Stimulated activated effector memory CD8-positive, alpha-beta T cell treated with anti-CD3 and anti-CD28 coated beads, Interleukin-12 subunit alpha, Interleukin-12 subunit beta, amount 100 ng/mL, for 72 hours (primary cell): ENCODE measurements around the gene SLC28A2.
A peak's percentile ranks its signal among the peaks of the same experiment; 100 is the strongest.
"Not testable (repeated sequence)": the region's sequence is repeated elsewhere in the genome, so short reads cannot be mapped to it uniquely, and the experiment has no call there.

Source experiments
- ATAC-seq: fragments of 150-1000 bp; cut with Tn5 transposase; 2 replicates; pipeline ENCODE4 v1.10.0; 2021
- DNase-seq, 2 donors: peaks; one replicate each; pipeline ENCODE4 v3.0.0; 2021 to 2022; ENCODE audit warnings: low spot score in 2 of 2
- H3K27ac Mint-ChIP-seq: one replicate; pipeline ENCODE4 v1.8.0; 2022; ENCODE audit warnings: mild to moderate bottlenecking, mixed read lengths
- H3K36me3 Mint-ChIP-seq: one replicate; pipeline ENCODE4 v1.8.0; 2022; ENCODE audit warnings: mild to moderate bottlenecking, mixed read lengths
- H3K4me1 Mint-ChIP-seq: one replicate; pipeline ENCODE4 v1.8.0; 2022; ENCODE audit warnings: mixed read lengths
- H3K4me3 Mint-ChIP-seq: one replicate; pipeline ENCODE4 v1.8.0; 2022; ENCODE audit warnings: mild to moderate bottlenecking, mixed read lengths
- H3K9me3 Mint-ChIP-seq: one replicate; pipeline ENCODE4 v1.8.0; 2022; ENCODE audit warnings: mixed read lengths

SLC28A2 gene, protein sequence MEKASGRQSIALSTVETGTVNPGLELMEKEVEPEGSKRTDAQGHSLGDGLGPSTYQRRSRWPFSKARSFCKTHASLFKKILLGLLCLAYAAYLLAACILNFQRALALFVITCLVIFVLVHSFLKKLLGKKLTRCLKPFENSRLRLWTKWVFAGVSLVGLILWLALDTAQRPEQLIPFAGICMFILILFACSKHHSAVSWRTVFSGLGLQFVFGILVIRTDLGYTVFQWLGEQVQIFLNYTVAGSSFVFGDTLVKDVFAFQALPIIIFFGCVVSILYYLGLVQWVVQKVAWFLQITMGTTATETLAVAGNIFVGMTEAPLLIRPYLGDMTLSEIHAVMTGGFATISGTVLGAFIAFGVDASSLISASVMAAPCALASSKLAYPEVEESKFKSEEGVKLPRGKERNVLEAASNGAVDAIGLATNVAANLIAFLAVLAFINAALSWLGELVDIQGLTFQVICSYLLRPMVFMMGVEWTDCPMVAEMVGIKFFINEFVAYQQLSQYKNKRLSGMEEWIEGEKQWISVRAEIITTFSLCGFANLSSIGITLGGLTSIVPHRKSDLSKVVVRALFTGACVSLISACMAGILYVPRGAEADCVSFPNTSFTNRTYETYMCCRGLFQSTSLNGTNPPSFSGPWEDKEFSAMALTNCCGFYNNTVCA

DNA sequence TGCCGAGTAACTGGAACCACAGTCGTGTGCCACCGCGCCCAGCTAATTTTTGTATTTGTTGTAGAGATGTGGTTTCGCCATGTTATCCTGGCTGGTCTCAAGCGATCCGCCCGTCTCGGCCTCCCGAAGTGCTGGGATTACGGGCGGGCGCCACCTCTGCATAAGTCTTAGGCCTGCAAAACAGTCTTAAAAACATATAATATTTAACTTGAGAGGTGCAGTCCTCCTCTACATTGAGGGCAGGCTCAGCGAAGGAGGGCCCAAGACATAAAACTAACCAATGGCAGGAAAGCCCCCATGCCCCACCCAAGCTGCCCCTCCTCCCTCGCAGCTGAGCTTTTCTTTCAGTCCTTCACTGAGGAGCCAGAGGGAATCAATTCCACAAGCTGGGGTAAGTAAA is at the start of gene SLC28A2:
TSS of gene SLC28A2 (plus strand) at position 347 of the 400 bp plus-strand sequence. CDS start 982 bp downstream, outside the sequence.
- no peak for ATAC-seq
- DNase-seq, result no peak
- Mint-ChIP-seq H3K27ac (no peak within 1 kb of the TSS), H3K9me3 (no peaks in the 10 kb centered on the region), H3K4me3 (no peak within 1 kb of the TSS), H3K4me1 (no peaks in the 10 kb centered on the region), H3K36me3 (no peaks in the 10 kb centered on the region)

DNA sequence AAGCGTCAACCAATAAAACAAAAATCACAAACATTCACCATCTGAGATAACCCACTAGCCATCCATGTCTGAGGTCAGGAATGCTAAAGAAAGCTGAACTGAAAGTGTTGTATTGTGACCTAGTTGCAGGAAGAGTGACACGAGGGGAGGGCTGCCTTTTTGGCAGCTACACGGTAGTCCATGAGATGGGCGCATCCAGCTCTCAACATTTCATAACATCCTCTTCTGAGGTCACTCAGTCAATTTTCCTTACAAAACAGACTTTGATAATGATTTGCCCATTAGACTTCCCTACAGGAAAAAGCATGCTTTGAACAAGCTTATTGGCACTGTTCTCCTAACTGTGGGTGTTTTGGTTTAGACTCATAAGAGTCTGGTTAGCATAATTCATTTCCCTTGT is 48.9 kb upstream of the SLC28A2 start:
- DNase-seq (no peak), ATAC-seq (no peak)
- H3K4me3 Mint-ChIP-seq, result no peak overlapping the region
- H3K27ac Mint-ChIP-seq, result no peak overlapping the region
- H3K36me3 Mint-ChIP-seq, result no peaks in the 10 kb centered on the region
- H3K9me3 Mint-ChIP-seq, result no peaks in the 10 kb centered on the region
- H3K4me1 Mint-ChIP-seq, result no peaks in the 10 kb centered on the region

DNA sequence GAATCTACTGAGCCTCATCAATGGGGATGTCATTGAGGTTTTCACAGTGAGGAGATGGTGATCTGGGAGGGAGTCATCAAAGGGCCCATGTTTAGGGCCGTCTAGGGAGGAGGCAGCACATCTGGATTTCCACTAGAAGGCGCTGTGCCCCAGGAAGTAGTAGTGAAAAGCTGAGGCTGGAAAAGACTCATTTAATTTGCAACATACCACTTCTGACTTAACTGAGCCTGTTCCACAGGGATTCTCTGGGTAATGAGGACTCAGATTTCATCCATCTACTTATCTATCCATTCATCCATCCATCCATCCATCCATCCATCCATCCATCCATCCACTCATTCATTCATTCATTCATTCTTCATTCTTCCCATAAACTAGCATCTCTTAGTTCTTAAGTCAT is 46.8 kb upstream of the SLC28A2 start:
- Mint-ChIP-seq H3K9me3 (no peaks in the 10 kb centered on the region), H3K4me3 (no peak overlapping the region), H3K27ac (no peak overlapping the region), H3K4me1 (no peaks in the 10 kb centered on the region), H3K36me3 (no peaks in the 10 kb centered on the region)
- DNase-seq (peak; percentile 42 to 75), ATAC-seq (peak; percentile 77)

DNA sequence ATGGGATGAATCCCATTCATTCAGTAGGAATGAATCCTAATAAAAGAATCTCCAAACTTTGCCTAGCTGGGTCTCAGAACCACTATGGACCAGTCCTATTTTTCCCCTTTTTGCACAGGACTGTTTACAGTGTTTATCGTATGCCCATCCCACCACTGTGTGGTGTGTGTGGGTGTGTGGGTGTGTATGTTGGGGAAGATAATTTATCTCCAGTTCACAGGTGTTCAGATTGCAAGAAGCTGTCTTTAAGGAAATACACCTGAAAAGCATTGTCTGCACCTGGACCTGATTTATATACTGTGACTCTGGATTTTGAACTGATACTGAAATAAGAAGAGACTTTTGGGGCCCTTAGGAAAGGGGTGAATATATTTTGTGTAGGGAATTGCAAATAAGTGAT is 39.5 kb upstream of the SLC28A2 start:
- Mint-ChIP-seq H3K27ac (no peak overlapping the region), H3K4me3 (no peak overlapping the region), H3K36me3 (no peaks in the 10 kb centered on the region), H3K9me3 (no peaks in the 10 kb centered on the region), H3K4me1 (no peaks in the 10 kb centered on the region)
- DNase-seq (no peak), ATAC-seq (no peak)

DNA sequence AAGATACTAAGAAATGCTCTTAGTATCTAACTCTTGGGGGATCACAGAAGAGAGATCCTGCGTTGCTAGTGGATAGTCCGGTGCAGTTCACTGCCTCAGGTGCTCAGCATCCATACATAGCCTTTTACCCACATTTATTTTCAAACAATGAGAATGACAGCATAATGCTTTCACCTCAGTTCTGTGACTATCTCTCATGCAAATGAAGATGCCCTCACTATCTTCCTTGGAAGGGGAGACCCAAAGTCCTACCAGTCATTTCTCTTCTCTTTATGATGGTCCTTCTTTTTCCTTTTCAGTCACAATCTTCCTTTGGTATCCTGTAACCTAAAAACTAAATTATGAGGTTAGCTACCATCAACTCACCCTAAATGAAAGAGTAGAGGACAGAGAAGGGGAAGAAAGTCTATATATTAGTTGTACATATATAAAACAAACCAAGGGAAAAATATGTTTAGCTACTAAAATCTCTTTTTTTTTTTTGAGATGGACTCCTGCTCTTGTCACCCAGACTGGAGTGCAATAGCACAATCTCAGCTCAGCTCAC is 30.9 kb upstream of the SLC28A2 start:
- H3K4me3 Mint-ChIP-seq, result no peak overlapping the region
- ATAC-seq (peak; percentile 75), DNase-seq (no peak)
- no peaks in the 10 kb centered on the region for H3K4me1 Mint-ChIP-seq
- H3K36me3 Mint-ChIP-seq, result no peaks in the 10 kb centered on the region
- H3K27ac Mint-ChIP-seq, result no peak overlapping the region
- no peaks in the 10 kb centered on the region for H3K9me3 Mint-ChIP-seq

DNA sequence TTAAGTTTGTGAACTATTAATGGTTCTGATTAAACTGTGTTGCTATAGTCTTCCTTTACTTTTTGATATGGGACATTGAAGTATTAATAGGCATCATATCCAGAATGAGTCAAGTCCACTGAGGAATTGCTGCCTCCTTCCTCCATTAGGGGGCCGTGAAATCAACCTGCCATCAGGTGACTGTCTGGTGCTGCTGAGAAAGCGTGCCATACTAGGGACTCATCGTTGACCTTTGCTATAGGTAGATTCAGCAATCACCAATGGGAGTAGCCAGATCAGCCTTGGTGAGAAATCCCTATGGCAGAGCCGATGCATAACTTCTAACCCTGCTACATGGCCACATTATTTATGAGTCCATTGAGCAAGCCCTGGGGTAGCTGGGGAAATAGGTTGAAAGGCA is 30.1 kb upstream of the SLC28A2 start:
- DNase-seq (no peak), ATAC-seq (no peak)
- H3K4me1 Mint-ChIP-seq, result no peaks in the 10 kb centered on the region
- H3K4me3 Mint-ChIP-seq, result no peak overlapping the region
- no peak overlapping the region for H3K27ac Mint-ChIP-seq
- H3K9me3 Mint-ChIP-seq, result no peaks in the 10 kb centered on the region
- H3K36me3 Mint-ChIP-seq, result no peaks in the 10 kb centered on the region

DNA sequence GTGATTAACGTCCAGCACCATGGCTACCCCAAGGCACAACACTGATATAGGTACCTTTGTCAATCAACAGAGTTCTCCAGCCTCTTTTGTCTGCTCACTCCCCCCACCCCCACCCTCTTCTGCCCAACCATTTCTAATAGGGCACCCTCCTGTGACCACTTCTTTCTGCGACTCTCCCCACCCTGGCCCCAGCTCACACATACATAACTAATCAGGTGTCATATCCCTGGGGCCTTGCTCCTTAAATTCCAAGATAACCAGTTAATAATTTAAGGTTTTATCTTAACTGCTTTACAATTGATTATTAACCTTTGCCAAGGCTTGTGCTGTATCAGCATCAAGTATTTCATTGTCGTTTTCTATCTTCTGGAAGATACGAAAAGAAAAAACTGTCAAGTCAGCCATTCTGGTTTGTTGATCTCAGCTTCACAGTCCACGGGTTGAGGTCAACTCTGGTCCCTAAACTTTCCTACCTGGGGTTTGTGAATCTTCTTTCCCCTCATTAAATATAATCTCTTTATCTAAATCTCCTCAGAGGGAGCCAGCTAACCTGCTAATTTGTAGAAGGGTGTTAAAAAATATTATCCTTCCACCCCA is 27.3 kb upstream of the SLC28A2 start:
- Mint-ChIP-seq H3K27ac (no peak overlapping the region), H3K9me3 (no peaks in the 10 kb centered on the region), H3K36me3 (no peaks in the 10 kb centered on the region), H3K4me3 (no peak overlapping the region), H3K4me1 (no peaks in the 10 kb centered on the region)
- DNase-seq (no peak), ATAC-seq (no peak)

DNA sequence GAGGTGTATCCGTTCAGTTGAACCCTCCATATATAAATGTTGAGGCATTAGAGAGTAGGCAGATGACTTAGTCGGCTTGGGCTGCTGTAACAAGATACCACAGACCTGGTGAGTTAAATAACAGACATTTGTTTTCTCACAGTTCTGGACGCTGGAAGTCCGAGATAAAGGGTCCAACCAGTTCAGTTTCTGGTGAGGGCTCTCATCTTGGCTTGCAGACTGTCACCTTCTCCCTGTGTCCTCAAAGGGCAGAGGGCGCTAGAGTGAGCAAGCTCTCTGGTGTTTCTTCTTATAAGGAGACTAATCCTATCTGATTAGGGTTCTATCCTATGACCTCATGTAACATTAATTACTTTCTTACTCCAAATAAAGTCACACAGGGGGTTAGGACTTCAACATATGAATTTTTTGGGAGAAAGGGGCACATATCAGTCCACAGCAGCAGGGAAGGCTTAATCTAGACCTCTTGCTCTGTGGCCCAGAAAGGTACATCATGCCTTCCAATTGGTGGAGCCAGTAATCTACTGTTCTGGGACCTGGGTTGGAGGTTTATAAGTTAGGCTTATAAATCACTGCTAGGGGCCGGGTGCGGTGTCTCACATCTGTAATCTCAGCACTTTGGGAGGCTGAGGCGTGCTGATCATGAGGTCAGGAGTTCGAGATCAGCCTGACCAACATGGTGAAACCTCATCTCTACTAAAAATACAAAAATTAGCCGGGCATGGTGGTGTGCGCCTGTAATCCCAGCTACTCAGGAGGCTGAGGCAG is 26.3 kb upstream of the SLC28A2 start:
- H3K4me3 Mint-ChIP-seq, result no peak overlapping the region
- DNase-seq, result no peak
- H3K27ac Mint-ChIP-seq, result no peak overlapping the region
- H3K9me3 Mint-ChIP-seq, result no peaks in the 10 kb centered on the region
- no peaks in the 10 kb centered on the region for H3K4me1 Mint-ChIP-seq
- H3K36me3 Mint-ChIP-seq, result no peaks in the 10 kb centered on the region
- no peak for ATAC-seq

DNA sequence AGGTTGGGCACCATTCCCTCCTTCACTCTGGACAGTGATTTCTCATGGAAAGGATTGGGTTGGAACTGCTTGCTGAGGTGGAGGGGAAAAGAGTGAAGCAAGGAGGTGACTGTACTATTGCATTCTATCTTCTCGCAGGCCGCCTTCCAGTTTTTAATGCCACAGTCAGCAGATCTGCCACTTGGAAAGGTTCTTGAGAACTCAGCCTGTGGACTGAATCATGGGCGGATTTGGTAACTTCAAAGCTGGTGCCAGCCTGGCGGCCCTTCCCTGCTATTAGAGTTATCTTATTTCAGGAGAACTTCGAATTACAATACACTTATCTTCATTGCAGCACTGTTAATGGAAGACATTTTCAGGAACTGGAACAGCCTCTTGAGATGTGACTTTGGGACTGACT is 23.1 kb upstream of the SLC28A2 start:
- Mint-ChIP-seq H3K27ac (no peak overlapping the region), H3K4me3 (no peak overlapping the region), H3K36me3 (no peaks in the 10 kb centered on the region), H3K4me1 (no peaks in the 10 kb centered on the region), H3K9me3 (peaks cover 4% of the 10 kb centered on the region)
- ATAC-seq, result no peak
- DNase-seq, result no peak

DNA sequence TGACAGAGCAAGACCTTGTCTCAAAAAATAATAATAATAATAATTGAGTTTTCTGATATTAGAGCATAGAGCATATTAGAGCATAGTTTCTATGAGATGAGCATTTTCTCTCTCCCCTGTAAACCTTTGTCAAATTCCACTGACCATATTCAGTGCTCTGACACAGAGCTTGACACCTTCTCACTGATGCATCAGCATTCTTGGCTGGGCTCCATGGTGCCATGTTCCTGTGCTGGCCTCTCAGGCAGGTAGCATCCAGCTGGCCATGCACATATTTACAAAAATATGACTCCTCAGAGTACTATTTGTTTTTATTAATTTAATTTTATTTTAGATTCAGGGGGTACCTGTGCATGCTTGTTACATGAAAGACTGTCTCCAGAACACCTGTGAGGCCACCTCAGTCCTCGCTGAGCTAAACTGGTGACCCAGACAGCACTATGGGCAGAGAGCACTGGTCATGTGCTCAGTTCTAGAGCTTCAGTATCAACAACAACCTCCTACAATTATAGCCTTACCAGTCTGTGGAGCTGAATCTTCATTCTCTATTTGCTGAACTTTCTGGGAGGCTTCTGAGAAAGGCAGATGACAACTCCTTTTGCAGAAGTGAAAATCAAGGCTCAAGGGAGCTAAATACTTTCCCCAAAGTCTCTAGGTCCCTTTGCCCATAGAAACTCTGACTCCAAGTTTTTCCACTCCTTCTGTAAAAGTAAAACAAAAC is 21.6 kb upstream of the SLC28A2 start:
- H3K36me3 Mint-ChIP-seq, result no peaks in the 10 kb centered on the region
- H3K27ac Mint-ChIP-seq, result no peak overlapping the region
- ATAC-seq (no peak), DNase-seq (no peak)
- no peak overlapping the region for H3K4me3 Mint-ChIP-seq
- peaks cover 13% of the 10 kb centered on the region for H3K9me3 Mint-ChIP-seq
- no peaks in the 10 kb centered on the region for H3K4me1 Mint-ChIP-seq

DNA sequence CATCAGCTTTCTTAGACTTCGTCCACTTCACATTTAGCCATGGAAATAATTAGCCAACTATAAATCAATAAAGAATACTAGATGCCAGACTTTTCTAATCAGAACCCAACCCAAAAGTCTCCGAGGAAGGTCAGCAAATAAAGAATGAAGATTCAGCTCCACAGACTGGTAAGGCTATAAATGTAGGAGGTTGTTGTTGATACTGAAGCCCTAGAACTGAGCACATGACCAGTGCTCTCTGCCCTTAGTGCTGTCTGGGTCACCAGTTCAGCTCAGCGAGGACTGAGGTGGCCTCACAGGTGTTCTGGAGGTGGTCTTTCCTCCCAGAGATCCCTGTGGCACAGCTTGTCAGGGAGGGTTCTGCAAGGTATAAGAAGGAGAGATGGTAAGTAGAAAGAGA is 20.9 kb upstream of the SLC28A2 start:
- Mint-ChIP-seq H3K4me3 (no peak overlapping the region), H3K4me1 (no peaks in the 10 kb centered on the region), H3K36me3 (no peaks in the 10 kb centered on the region), H3K9me3 (peaks cover 16% of the 10 kb centered on the region), H3K27ac (no peak overlapping the region)
- ATAC-seq, result no peak
- DNase-seq, result no peak

DNA sequence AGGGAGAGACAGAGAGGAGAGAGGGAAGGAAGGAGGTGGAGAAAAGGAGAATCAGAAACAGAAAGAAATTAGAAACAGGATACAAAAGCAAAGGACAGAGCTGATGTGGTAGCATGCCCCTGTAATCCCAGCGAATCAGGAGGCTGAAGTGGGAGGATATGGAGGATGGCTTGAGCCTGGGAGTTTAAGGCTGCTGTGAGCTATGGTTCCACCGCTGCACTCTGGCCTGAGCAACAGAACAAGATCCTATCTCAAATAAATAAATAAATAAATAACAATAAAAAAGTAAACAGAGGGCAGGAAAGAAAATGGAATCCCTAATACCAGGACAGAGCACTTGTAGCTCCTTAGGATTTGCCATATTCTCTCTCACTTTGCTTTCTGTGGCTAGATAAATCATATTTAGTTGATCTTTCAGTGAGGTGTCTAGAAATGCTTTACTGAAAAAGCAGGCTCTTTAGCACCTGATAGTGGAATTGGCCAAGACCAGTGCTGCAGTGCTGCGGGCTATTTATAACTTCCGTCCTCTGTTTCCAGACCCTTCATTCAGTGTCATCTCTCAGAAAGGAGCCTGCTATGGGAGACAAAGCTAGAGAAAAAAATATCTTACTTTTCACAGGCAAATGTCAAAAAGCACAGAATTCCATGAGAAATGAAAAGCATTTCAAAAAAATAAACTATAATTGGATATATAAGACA is 20.0 kb upstream of the SLC28A2 start:
- no peaks in the 10 kb centered on the region for H3K36me3 Mint-ChIP-seq
- H3K27ac Mint-ChIP-seq, result no peak overlapping the region
- ATAC-seq (no peak), DNase-seq (no peak)
- peaks cover 18% of the 10 kb centered on the region for H3K9me3 Mint-ChIP-seq
- no peaks in the 10 kb centered on the region for H3K4me1 Mint-ChIP-seq
- H3K4me3 Mint-ChIP-seq, result no peak overlapping the region

DNA sequence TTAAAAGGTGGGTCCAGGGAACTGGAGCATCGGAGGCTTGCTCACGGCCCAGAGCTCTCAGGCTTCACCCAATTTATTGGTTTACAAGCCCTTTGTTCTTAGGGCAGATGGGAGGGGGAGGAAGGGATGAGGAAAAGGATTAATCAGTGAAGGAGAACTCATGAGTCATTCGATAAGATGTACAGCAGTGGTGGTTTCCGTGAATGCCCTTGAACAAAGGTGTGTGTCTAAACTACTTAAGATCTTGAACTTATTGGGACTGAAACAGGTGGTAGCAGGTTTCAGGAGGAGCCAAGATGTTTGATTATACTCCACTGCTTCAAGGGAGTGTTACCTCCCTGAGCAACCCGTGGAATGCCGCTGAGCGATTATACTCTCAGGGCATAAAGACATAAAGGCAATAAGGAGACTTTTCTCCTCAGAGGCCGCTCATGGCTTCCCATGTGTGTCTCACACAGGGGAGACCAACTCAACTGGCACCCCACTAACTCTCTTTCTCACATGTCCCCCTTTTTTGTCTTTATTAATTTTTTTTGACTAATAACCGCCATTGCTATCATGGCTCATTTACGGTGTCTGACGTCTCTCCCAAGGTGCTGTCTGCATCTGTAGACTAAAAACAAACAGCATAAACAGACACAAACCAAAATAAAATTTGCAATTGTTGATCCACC is 17.3 kb upstream of the SLC28A2 start:
- Mint-ChIP-seq H3K4me3 (no peak overlapping the region), H3K36me3 (no peaks in the 10 kb centered on the region), H3K27ac (no peak overlapping the region), H3K4me1 (no peaks in the 10 kb centered on the region), H3K9me3 (peaks cover 32% of the 10 kb centered on the region)
- ATAC-seq, result no peak
- DNase-seq, result no peak

DNA sequence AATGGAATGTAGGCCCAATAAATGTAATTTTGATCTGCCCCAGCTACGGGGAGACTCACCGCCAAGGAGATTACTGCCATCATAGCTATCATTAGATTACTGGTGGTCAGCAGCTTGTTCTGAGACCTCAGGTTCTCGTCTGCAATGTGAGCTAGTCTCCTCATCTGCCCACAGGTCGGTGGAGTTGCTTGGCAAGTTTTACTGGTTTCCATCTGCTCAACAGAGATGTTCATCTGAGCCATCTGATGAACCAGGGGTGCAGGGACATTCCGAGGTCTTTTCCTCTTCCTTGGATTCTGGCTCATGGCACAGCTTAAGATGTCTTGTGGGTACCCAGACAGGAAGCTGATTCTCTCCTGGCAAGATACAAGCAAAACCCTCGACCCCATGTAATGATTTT is 15.2 kb upstream of the SLC28A2 start:
- H3K4me3 Mint-ChIP-seq, DNase-seq, H3K36me3 Mint-ChIP-seq, H3K27ac Mint-ChIP-seq, ATAC-seq, H3K4me1 Mint-ChIP-seq: not testable (repeated sequence)
- peaks cover 38% of the 10 kb centered on the region for H3K9me3 Mint-ChIP-seq
